Cortex of kidney (tissue), 1 donor: ENCODE measurements around the gene PGAP1.
"Not testable (repeated sequence)": the region's sequence is repeated elsewhere in the genome, so short reads cannot be mapped to it uniquely, and the experiment has no call there.

Source experiments
- DNase-seq: peaks from one replicate; lab custom pipeline; 2025; lab: John Stamatoyannopoulos, UW

The PGAP1 gene

DNA sequence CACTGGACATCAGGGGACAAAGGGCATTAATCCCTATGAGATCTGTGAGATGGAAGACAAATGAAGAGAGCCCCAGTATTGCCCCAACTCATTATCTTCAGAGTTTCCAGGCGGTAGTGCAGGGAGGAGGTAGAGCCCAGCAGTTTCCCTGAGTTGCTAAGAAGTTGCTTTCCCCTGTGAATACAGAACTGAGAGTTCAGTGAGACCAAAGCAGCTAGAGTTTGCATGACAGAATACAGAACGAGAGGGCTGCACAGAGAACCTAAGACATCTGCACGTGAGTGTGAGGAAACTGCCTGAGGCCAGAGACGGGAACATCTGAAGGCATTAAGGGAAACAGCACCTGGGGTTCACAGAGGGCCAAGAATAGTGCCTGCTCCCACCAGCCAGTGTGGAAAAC lies 18.1 kb upstream of the PGAP1 start:
- no peak for DNase-seq

- no peak for DNase-seq
These were observed 15.0 kb upstream of the PGAP1 start for GRCh38 chr2:196941398-196942078.

DNA sequence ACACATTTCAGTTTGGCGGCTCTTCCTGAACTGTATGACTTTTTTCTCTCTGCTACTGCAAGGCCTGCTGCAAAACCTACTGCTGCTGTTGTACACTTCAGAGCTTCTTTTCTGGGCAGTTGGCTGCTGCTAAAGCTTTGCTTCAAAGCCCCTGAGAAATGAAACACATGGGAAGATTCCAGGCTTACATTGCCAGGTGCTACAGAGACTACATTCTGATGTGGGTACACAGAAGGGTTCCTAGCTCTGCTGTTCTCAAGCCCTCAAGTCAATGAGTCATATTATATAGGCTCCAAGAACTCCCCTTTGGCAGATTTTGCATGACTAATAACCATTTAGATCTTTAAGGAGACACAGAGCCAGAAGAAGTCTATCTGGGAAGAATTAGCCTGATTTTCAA lies 12.9 kb upstream of the PGAP1 start:
- no peak for DNase-seq

GRCh38 chr2:196935432-196935831 lies 8.9 kb upstream of the PGAP1 start:
- DNase-seq, result no peak

GRCh38 chr2:196934672-196935071 lies 8.2 kb upstream of the PGAP1 start:
- no peak for DNase-seq

- DNase-seq, result no peak
These were observed 5.0 kb upstream of the PGAP1 start for GRCh38 chr2:196931555-196931954.

GRCh38 chr2:196927376-196928225 lies 1.1 kb upstream of the PGAP1 start:
- no peak for DNase-seq

GRCh38 chr2:196925768-196926561 lies 542 bp downstream of the PGAP1 start:
- DNase-seq, result no peak

GRCh38 chr2:196925051-196925767 lies 1.3 kb downstream of the PGAP1 start:
- DNase-seq, result no peak

DNA sequence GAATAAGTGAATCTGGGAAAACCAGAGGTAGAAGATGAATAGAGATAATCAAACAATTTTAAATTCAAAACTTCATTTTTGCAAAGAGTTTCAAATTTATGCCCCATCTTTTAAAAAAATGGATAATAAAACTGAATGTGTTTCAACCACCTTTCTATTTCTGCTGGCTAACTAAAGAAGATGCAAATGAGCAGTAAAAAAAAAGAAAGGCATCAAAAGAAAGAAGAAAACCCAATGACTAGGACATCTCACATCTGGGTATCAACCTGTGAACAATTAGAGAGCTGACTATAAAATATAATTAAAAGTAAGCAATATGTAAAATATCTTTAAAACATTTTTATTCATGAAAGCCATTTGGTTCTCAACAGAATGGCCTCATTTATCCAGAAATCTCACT lies 2.5 kb downstream of the PGAP1 start:
- no peak for DNase-seq

- no peak for DNase-seq
These were observed 7.6 kb downstream of the PGAP1 start for GRCh38 chr2:196918927-196919326.

DNA sequence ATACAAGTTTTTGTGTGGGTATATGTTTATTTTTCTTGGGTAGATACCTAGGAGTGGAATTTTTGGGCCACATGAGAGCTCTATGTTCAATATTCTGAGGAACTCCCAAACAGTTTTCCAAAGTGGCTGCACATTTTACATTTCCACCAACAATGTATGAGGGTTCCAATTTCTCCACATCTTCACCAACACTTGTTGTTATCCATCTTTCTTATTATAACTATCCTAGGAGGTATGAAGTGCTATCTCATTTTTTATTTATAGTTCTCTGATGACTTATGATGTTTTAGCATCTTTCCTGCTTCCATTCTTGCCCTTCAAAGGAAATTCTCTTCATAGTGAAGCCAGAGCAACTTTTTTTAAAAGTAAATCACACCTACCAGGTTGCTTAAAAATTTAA lies 8.7 kb downstream of the PGAP1 start:
- no peak for DNase-seq

DNA sequence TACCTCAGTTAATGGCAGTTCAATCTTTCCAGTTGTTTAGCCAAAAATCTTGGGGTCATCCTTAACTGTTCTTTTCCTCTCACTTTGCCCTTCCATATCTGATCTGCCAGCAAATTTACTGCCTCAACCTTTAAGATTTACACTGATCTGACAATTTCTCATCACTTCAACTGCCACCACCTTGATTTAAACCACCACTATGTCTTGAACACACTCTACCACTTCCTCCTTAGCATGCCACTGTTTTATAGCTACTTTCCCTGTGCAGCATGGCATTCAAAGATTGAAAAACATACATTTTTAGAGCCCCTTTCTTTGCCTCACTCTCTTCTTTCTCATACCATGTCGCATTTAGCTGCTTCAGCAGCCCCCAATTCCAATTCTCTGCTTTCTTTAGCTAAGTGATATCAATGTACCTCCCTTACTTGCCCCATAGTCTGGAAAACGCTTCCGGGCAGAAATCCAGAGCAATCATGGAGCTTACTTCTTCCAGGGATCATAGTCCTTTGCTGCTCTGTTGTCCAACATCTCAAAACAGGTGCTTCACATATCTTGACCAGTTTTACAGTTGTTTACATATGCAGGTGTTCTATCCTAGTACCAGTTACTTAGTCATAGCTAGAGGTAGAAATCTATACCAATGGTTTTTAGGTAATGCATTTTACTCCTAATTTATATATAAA lies 10.9 kb downstream of the PGAP1 start:
- DNase-seq, result no peak

GRCh38 chr2:196914867-196915460 lies 11.5 kb downstream of the PGAP1 start:
- DNase-seq, result no peak

- DNase-seq, result no peak
These were observed 12.8 kb downstream of the PGAP1 start for GRCh38 chr2:196913691-196914090.

GRCh38 chr2:196905365-196905764 lies 21.1 kb downstream of the PGAP1 start:
- not testable (repeated sequence) for DNase-seq

- no peak for DNase-seq
These were observed 23.7 kb downstream of the PGAP1 start for GRCh38 chr2:196902828-196903227.

DNA sequence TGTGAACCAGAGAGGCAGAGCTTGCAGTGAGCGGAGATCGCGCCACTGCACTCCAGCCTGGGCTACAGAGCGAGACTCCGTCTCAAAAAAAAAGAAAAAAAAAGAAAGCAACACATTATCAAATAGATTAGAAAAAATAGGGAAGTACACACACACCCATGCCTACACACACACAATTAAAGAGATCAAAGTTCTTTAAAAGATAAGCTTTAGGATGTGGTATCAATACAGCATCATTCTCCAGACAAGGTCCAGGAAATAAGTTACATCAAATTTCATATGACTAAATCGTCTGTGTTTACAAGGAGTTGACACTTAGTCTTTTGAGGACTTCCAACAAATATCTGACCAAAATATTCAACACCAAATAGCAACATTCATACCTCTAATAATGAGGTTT lies 25.7 kb downstream of the PGAP1 start:
- DNase-seq, result no peak

- no peak for DNase-seq
These were observed 26.5 kb downstream of the PGAP1 start for GRCh38 chr2:196899976-196900375.

DNA sequence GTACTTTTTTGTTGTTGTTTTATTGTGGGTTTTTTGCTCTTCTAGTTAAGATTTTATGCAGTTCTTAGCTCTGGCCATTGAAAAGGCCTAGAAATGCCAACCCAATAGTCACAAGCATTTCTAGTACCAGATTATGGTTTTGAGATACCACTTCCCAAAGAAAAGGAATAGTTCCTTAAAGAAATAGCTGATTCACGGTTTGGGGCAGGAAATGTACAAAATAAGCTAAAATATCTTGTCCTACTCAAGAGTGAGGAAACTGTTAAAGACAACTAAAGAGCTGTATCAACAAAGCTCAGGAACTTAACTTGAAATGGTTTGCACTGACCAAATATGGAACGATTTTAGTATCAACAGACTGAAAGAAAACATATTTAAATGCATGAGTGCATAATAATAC lies 35.4 kb downstream of the PGAP1 start:
- no peak for DNase-seq

GRCh38 chr2:196887431-196887830 lies 39.1 kb downstream of the PGAP1 start:
- no peak for DNase-seq
